T-helper 1 cell treated with Interleukin-12 subunit alpha and Interleukin-12 subunit beta and Interleukin-4 antibody, amounts not matched to agents 30 ng/mL and 1 ng/mL, for 36 hours (primary cell): ENCODE data around the gene KAT8. TPM values are rescaled to one million over a fixed set of nuclear protein-coding genes. Genes with fewer than 3 reads are reported as not detected.
"Not testable (repeated sequence)": the region's sequence is repeated elsewhere in the genome, so short reads cannot be mapped to it uniquely, and the experiment has no call there.

ENCODE experiments used
- intact Hi-C: fragments of 100-400 bp; cut with micrococcal nuclease; formaldehyde crosslinking; loops from one replicate; pipeline ENCODE4 v1.15.1; 2024
- total RNA-seq: library from RNA; stranded (reverse); gene quantifications from 2 replicates; pipeline ENCODE4 v1.2.3, GENCODE V29; 2022

KAT8 gene
- total RNA-seq, 1 donor from 2014 or later: 53.5 TPM

GRCh38 chr16:31143011-31143693 lies 25.7 kb downstream of the KAT8 start:
- intact Hi-C loops: loop anchor here (2.0 to 5.0 kb wide), 2 partner anchors 34 to 299 kb away; partner anchors contain the start of genes BCKDK and ZNF843

DNA sequence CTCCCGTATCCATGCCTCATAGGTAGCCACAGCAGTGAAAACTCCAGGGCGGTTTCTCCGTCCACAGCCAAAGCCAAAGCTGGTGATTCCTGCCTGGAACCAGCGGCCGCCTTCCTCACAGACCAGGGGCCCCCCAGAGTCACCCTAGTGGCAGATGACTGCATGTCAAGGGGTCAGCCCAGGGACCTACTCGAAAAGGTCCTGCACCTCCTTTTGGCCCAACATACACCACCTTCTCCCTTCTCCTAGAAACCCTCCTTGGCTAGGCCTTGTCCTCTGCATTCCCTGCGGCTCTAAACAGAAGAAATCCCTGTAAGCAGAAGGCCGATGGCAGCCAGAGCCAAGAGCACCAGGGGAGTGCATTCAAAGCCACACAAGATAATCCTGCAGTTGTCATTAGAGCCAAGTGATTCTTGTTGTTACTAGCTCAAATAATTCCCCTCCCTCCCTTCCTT lies 26.3 kb downstream of the KAT8 start:
- intact Hi-C loops: loop anchor here (2.0 to 5.0 kb wide), 2 partner anchors 35 to 299 kb away; partner anchors contain the start of genes BCKDK and ZNF843

DNA sequence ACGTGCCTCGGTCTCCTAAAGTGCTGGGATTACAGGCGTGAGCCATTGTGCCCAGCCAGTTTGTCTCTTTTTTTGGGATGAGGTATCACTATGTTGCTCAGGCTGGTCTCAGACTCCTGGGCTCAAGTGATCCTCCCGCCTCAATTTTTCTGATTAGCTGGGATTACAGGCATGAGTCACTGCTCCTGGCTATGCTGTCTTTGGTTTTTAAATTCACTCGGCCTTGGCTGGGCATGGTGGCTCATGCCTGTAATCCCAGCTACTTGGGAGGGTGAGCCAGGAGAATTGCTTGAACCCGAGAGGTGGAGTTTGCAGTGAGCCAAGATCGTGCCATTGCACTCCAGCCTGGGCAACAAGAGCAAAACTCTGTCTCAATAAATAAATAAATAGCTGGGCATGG lies 27.0 kb downstream of the KAT8 start:
- intact Hi-C loops: loop anchor here (5.0 kb wide), 1 partner anchor 298 kb away; the partner anchor contains the start of gene ZNF843

DNA sequence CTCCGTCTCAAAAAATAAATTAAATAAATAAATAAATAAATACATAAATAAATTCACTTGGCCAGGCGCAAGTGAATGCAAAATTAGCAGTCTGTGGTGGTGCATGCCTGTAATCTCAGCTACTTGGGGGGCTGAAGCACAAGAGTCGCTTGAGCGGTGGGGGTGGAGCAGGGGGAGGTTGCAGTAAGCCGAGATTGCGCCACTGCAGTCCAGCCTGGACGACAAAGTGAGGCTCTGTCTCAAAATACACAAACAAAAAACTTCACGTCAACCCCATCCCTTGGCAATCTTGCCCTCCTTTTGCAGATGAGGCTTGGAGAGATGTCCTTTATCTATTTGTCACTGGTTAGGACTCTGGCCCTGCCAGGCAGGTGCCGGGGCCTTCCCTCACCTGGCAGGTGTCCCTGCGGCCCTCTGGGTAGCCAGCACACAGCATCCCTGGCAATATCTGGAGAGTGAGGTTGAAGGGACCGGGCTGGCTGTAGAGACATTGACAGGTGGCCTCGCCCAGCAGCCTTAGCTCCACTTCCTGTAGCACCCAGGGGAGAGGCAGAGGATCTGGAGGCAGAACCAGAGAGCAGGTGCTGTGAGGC lies 28.0 kb downstream of the KAT8 start:
- intact Hi-C loops: no loop called here

DNA sequence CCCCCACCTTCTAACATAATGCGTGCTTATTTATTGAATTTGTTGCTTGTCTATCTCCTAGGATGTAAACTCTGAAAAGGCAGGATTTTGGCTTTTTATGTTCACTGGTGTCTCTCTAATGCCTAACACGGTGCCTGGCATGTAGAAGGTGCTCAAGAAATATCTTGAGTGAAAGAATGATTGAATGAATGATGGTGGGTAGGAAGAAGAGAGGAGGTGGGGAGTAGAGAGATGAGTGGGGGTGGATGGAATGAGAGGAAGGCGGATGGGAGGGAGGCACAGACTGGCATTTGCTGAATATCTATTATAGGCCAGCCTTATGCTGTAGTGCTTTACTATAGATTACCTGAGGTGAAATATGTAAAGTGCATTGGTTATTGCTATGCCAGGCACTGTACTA lies 30.1 kb downstream of the KAT8 start:
- intact Hi-C loops: no loop called here

GRCh38 chr16:31148281-31148728 lies 30.8 kb downstream of the KAT8 start:
- intact Hi-C loops: no loop called here

DNA sequence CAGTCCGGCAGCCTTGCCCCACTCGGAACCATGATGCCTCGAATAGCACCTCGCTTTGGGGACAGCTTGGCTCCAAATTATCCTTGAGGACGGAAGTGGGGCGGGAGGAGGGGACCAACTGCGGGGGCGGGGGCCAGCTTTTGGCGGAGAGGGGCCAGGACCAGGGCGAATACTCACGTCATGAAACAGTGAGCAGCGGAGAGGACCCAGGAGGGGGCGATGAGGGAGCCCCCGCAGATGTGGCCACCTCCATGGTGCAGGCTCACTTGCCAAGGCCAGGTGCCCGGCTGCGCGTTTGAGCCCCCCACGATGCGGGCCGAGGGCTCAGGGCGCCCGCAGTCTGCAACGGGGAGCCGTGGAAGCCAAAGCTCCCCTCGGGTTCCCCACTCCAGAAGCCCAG lies 31.4 kb downstream of the KAT8 start:
- intact Hi-C loops: no loop called here

DNA sequence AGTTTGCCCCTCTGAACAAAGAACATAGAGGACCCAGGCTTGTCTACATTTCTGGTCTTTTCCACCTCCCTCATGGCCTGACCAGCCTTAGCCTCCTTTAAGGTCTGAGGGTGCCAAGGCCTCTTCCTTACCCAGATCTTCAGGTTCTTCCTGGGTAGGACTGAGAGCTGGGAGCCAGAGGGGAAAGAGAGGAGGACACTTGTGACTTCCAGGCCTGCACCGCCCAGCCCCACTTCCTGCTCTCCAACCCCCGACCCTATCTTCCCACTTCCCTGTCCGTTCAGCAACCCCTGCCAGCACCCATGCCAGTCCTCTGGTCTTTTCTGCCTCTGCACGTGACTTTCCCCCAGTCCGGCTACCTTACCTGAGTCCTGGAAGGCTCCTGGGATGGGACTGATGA lies 31.9 kb downstream of the KAT8 start:
- intact Hi-C loops: no loop called here

- intact Hi-C loops: no loop called here
These were observed 32.7 kb downstream of the KAT8 start, which contains the start of gene PRSS36 for GRCh38 chr16:31149894-31150890. Gene PRSS36 (minus strand): TSS chr16:31150066. CDS start chr16:31150035, 31 bp downstream.

DNA sequence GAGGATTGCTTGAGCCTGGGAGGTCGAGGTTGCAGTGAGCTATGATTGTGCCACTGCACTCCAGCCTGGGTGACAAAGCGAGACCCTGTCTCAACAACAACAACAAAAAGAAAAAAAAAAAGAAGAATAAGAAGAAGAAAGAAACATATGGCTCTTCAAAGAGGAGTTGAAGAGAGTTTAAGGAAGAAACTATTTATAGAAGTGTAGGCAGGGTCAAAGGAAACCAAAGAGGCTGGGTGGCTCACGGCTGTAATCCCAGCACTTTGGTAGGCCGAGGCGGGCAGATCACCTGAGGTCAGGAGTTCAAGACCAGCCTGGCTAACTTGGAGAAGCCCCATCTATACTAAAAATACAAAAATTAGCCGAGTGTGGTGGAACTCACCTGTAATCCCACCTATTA lies 33.5 kb downstream of the KAT8 start:
- intact Hi-C loops: not testable (repeated sequence)

DNA sequence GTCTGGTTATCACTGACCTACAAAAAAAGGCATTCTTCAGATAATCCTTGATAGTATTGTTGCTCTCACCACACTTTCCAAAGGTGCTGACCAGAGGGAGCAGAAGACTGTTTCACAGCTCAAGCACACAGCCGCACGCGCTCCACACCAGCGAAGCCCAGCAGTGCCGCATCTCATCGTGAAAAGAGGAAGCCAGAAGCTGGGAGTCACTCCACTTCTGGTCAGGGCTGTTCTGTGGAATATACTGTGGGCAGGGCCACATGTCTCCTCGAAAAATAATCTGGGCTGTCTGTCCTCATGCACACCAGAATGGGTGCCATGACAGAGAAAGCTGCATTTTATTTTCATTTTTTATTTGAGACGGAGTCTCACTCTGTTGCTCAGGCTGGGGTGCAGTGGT lies 39.7 kb downstream of the KAT8 start:
- intact Hi-C loops: loop anchor here (5.0 kb wide), 1 partner anchor 285 kb away; the partner anchor contains the start of gene ZNF843

DNA sequence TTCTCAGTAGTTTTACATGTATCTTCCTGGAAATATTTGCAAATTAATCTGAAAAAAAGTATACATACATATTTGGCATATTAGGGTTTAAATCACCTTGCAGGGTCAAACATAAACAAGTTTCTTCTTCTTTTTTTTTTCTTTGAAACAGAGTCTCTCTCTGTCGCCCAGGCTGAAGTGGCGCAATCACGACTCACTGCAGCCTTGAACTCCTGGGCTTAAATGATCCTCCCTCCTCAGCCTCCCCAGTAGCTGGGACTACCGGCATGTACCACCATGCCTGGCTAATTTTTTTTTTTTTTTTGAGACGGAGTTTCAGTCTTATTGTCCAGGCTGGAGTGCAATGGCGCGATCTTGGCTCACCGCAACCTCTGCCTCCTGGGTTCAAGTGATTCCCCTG lies 49.9 kb downstream of the KAT8 start:
- intact Hi-C loops: no loop called here

DNA sequence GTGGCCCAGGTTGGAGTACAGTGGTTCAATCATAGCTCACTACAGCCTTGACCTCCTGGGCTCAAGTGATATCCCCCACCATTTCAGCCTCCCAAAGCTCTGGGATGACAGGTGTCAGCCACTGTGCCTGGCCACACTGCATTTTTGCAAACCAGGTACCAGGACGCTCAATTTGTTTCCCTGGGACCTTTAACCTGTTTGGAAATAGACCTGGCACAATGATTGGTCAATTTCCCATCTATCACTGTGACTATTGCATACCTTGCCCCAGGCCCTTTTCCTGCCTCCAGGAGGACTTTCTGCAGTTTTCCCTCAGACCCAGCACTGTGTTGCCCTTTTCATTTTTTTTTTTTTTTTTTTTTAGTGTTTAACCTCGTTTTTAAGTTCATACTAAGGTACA lies 51.4 kb downstream of the KAT8 start:
- intact Hi-C loops: no loop called here

GRCh38 chr16:31170048-31170447 lies 52.6 kb downstream of the KAT8 start:
- intact Hi-C loops: not testable (repeated sequence)

GRCh38 chr16:31177136-31177535 lies 59.7 kb downstream of the KAT8 start:
- intact Hi-C loops: loop anchor here (5.0 kb wide), 1 partner anchor 180 kb away; no protein-coding TSS in a partner anchor

- intact Hi-C loops: loop anchor here (1.0 to 5.0 kb wide), 7 partner anchors 37 to 256 kb away; partner anchors contain the start of genes FBXL19, KAT8, SETD1A and STX4
These were observed 61.8 kb downstream of the KAT8 start for GRCh38 chr16:31179219-31179746.

DNA sequence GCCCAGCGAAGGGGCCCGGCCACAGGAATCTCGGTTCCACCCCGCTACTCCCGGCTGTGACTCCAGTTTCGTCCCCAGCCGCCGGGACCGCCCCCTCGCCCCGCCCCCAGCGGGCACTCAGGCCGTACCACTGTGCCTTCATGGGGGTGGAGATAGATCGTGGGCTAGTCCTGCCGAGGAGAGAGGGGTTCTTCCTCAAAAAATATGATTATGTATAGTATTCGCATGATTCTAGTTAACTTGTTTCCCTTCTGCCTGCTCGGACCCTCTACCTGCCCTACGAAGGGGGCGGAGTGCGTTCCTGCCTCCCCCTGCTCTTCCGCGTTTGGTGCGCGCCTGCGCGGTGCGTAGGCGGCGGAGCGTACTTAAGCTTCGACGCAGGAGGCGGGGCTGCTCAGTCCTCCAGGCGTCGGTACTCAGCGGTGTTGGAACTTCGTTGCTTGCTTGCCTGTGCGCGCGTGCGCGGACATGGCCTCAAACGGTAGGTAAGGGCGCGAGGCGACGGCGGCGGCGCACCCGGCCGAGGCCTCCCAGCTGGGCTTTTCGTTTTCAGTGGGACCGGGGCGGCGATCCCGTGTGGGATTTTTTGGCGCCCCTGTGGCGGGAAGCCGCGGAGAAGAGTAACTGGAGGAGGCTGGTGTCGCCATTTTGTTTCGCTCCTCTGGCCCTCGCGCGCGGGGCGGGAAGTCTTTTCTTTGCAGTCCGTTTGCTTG lies 62.4 kb downstream of the KAT8 start, which contains the start of gene FUS:
TSS of gene FUS (plus strand) at position 393 of the 713 bp plus-strand sequence. CDS start at position 469, 76 bp downstream.
- intact Hi-C loops: loop anchor here (1.0 to 5.0 kb wide), 11 partner anchors 38 to 687 kb away; partner anchors contain the start of genes ARMC5, FBXL19, ITGAX and KAT8
